ENCODE measurements around the gene C2orf66. TPM values are rescaled to one million over a fixed set of nuclear protein-coding genes. Genes with fewer than 3 reads are reported as not detected.
A peak's percentile ranks its signal among the peaks of the same experiment; 100 is the strongest.

The C2orf66 gene
- total RNA-seq, 2 donors from 2014 or later: 0.33 to 0.78 TPM

- Histone ChIP-seq H3K9me3 (no peaks in the 10 kb centered on the region), H3K27me3 (no peaks in the 10 kb centered on the region), H3K27ac (no peak overlapping the region), H3K36me3 (replicated peaks in 1 of 2; ENCODE audit: insufficient read depth in 1 of 2, low read depth in 2 of 2) (peaks cover 10 to 43% of the 10 kb centered on the region in 2 donors), H3K4me1 (no peaks in the 10 kb centered on the region), H3K4me3 (no peak overlapping the region)
- DNase-seq (no peak), ATAC-seq (no peak)
- intact Hi-C loops (cut with DNase I): no loop called here
- TF ChIP-seq POLR2A (IDR thresholded peaks at IDR 0.05) (no peak), CTCF (IDR thresholded peaks at IDR 0.05) (no peak)
- 95 to 96% methylated on average over 4 of the region's 4 CpGs for WGBS, 2 donors
These were observed 25.6 kb downstream of the C2orf66 start for GRCh38 chr2:196783431-196784094.

DNA sequence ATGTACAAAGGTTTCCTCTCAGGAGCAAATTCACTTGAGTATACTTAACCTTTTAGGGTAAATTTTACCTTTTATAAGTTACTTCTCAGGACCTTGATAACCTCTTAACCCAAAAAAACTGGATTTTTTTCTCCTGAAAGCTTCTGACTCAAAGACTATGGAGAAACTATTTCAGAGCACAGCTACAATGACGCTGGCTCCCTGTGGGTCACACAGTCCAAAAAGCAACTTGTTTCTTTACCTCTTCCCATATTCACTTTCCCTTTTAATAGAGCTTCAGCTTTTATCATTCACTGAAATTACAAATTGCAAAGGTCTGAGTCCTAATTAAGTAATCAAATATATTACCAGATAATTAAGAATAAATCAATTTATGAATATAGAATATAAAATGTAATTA lies 42.1 kb downstream of the C2orf66 start:
- TF ChIP-seq CTCF (IDR thresholded peaks at IDR 0.05) (no peak), POLR2A (IDR thresholded peaks at IDR 0.05) (no peak)
- Histone ChIP-seq H3K4me3 (no peak overlapping the region), H3K4me1 (no peaks in the 10 kb centered on the region), H3K9me3 (no peaks in the 10 kb centered on the region), H3K27ac (no peak overlapping the region), H3K36me3 (replicated peaks in 1 of 2; ENCODE audit: insufficient read depth in 1 of 2, low read depth in 2 of 2) (peaks cover 0 to 20% of the 10 kb centered on the region in 2 donors), H3K27me3 (no peaks in the 10 kb centered on the region)
- intact Hi-C loops (cut with DNase I): no loop called here
- 83 to 93% methylated on average over 1 of the region's 1 CpG for WGBS, 2 donors
- DNase-seq: no peak
- no peak for ATAC-seq

DNA sequence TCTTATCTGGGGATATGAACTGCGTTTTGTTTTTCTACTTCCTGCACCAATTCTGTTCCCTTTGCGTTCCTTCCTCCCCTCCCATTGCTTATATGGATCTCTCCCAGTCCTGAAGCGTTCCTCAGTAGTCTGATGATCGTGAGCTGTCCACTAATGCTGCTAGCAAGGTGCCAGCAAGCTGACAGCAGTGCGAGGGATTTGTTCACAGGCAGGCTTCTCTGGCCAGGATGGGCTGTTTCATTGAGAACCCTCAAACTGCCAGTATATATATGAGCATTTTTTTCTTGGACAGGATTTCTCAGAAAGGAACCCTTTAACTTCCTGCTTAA lies 49.8 kb downstream of the C2orf66 start:
- H3K36me3 ChIP-seq (replicated peaks in 1 of 2; ENCODE audit: insufficient read depth in 1 of 2, low read depth in 2 of 2): peaks cover 0 to 4% of the 10 kb centered on the region in 2 donors
- 68 to 73% methylated on average over 5 of the region's 5 CpGs for WGBS, 2 donors
- no peak for ATAC-seq
- no peaks in the 10 kb centered on the region for H3K4me1 ChIP-seq
- H3K27ac ChIP-seq: no peak overlapping the region
- no peaks in the 10 kb centered on the region for H3K27me3 ChIP-seq
- no peak overlapping the region for H3K4me3 ChIP-seq
- H3K9me3 ChIP-seq: peaks cover 0 to 11% (median 0%) of the 10 kb centered on the region in 3 donors
- no peak for TF ChIP-seq POLR2A (IDR thresholded peaks at IDR 0.05)
- no peak for TF ChIP-seq CTCF (IDR thresholded peaks at IDR 0.05)
- intact Hi-C loops (cut with DNase I): no loop called here
- no peak for DNase-seq

- TF ChIP-seq POLR2A (IDR thresholded peaks at IDR 0.05): no peak
- peak in 3 of 7 experiments; percentile 14 to 35 (median 35) for TF ChIP-seq CTCF (IDR thresholded peaks at IDR 0.05)
- H3K4me3 ChIP-seq: no peak overlapping the region
- no peak overlapping the region for H3K27ac ChIP-seq
- H3K9me3 ChIP-seq: peaks cover 0 to 17% (median 0%) of the 10 kb centered on the region in 3 donors
- ATAC-seq (no peak), DNase-seq (no peak)
- H3K36me3 ChIP-seq (replicated peaks in 1 of 2; ENCODE audit: insufficient read depth in 1 of 2, low read depth in 2 of 2): peaks cover 0 to under 1% of the 10 kb centered on the region in 2 donors
- no peaks in the 10 kb centered on the region for H3K4me1 ChIP-seq
- 72 to 76% methylated on average over 3 of the region's 3 CpGs for WGBS, 2 donors
- intact Hi-C loops (cut with DNase I): no loop called here
- H3K27me3 ChIP-seq: no peaks in the 10 kb centered on the region
These were observed 50.4 kb downstream of the C2orf66 start for GRCh38 chr2:196758474-196759377.

Small RNA genes lying within 50 kb of the gene (small RNA-seq; reads per million reads assigned to genes)
- gene AC012486.1: not detected

Other genes starting within 250 kb of the C2orf66 start
- gene HECW2, start 215.8 kb downstream of the C2orf66 start, total RNA-seq: 1 to 10 TPM; 4.4 to 6.3 TPM
- gene CCDC150, start 169.6 kb downstream of the C2orf66 start, total RNA-seq: 1 to 10 TPM in 1 of 2 donors, not detected in 1; 2.6 TPM
- gene GTF3C3, start 9.7 kb downstream of the C2orf66 start, total RNA-seq: 10 to 100 TPM; 12.9 to 23.6 TPM
- 10 to 100 TPM; 15.2 to 24.9 TPM for gene PGAP1, start 117.4 kb upstream of the C2orf66 start, total RNA-seq

All from body of pancreas (tissue), 4 donors.